Ovary (tissue), 3 donors: ENCODE results near the gene WNT9A.

Source experiments
- EP300 ChIP-seq: sonication (generic); formaldehyde crosslinking; IDR thresholded peaks from one replicate; pipeline ENCODE4 v1.6.1; 2017; ENCODE audit warnings: antibody characterized with exemption
- TF ChIP-seq, protein P1 (sequence below), 3 donors: fragments of 450-650 bp in 2 of 3; fragments of 200-600 bp in 1 of 3; IDR thresholded peaks; one replicate each; pipeline versions ENCODE4 v1.5.1 to v1.8.0; 2016 to 2022; ENCODE audit warnings: antibody characterized with exemption in 3 of 3, mild to moderate bottlenecking in 1 of 3
- donor health status: DM: no; HTN: no; CAD: no.

DNA sequence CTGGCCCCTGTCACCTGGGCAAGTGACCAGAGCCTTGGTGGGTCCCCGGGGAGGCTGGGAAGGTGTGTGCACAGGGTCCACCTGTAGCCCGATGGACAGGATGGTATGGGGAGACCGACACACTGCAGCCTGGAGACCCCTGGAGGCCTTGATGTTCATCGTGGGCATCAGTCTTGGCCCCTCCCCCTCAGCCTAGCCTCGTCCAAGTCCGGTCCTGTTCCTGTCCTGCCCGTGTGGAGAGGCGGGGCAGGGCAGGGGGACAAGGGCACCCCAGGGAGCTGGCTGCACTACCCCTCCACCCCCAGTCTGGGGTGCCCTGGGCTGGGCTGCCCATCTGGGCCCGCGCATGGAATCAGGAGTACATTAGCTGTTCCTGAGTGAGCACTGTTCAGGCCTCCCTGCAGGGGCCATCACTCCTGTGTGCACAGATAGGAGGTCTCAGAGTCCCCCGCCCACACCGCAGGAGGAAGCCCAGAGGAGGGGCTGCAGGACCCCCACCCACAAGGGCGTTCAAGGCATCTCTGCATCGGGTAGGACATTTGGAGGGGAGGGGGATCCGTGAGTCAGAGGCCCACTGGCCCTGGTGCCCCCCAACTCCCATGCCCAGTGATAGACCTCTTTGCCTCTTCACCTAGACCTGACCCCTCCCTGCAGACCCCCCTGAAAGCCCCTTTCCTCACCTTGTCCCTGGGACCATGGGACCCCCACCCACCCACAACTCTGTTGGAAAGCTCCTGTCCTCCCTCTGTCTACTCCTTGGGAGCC lies 63.2 kb downstream of the WNT9A start:
- TF ChIP-seq, protein P1, sequence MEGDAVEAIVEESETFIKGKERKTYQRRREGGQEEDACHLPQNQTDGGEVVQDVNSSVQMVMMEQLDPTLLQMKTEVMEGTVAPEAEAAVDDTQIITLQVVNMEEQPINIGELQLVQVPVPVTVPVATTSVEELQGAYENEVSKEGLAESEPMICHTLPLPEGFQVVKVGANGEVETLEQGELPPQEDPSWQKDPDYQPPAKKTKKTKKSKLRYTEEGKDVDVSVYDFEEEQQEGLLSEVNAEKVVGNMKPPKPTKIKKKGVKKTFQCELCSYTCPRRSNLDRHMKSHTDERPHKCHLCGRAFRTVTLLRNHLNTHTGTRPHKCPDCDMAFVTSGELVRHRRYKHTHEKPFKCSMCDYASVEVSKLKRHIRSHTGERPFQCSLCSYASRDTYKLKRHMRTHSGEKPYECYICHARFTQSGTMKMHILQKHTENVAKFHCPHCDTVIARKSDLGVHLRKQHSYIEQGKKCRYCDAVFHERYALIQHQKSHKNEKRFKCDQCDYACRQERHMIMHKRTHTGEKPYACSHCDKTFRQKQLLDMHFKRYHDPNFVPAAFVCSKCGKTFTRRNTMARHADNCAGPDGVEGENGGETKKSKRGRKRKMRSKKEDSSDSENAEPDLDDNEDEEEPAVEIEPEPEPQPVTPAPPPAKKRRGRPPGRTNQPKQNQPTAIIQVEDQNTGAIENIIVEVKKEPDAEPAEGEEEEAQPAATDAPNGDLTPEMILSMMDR (IDR thresholded peaks at IDR 0.05) = no peak
- no peak for TF ChIP-seq EP300
